IPS-15b (cell line): ENCODE measurements around the gene UST.
"Not testable (repeated sequence)": the region's sequence is repeated elsewhere in the genome, so short reads cannot be mapped to it uniquely, and the experiment has no call there.

Source experiments
- H3K27me3 ChIP-seq: one replicate; pipeline ENCODE4 v1.6.1; 2013; ENCODE audit warnings: low read length; ENCODE audit not compliant: control insufficient read depth, insufficient read depth
- H3K36me3 ChIP-seq: one replicate; pipeline ENCODE4 v1.6.1; 2013; ENCODE audit warnings: low read length; ENCODE audit not compliant: control insufficient read depth, insufficient read depth
- H3K4me1 ChIP-seq: one replicate; pipeline ENCODE4 v1.6.1; 2013; ENCODE audit warnings: mild to moderate bottlenecking, low read length; ENCODE audit not compliant: control insufficient read depth, insufficient read depth
- H3K4me3 ChIP-seq: one replicate; pipeline ENCODE4 v1.5.1; 2013; ENCODE audit warnings: low read depth, low read length
- H3K9ac ChIP-seq: one replicate; pipeline ENCODE4 v1.6.1; 2013; ENCODE audit warnings: low read depth, mild to moderate bottlenecking, low read length
- H3K9me3 ChIP-seq: one replicate; pipeline ENCODE4 v1.6.1; 2013; ENCODE audit warnings: mild to moderate bottlenecking, low read length; ENCODE audit not compliant: control insufficient read depth, insufficient read depth

UST gene

DNA sequence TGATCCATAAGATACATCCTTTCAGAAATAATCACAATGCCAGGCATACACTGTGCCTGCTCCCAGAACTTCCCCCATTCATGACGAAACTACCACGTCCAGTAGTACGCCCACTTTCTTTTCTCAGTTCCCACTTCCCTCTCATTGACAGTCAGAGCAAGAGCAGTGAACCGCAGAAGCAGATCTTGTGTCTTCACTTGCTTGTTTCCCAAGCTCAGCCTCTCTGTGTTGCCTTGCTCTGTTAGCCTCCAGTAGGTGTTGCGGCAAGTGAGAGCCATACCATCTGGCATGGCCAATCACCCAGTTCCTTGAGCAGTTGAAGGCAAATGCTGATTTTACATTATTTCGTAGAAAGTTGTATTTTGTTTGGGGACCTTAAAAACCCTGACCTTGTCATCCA is 11.7 kb downstream of the UST start:
- Histone ChIP-seq H3K36me3 (no peaks in the 10 kb centered on the region), H3K9ac (no peak overlapping the region), H3K4me3 (no peak overlapping the region), H3K9me3 (no peaks in the 10 kb centered on the region), H3K4me1 (peaks cover 21% of the 10 kb centered on the region), H3K27me3 (no peaks in the 10 kb centered on the region)

DNA sequence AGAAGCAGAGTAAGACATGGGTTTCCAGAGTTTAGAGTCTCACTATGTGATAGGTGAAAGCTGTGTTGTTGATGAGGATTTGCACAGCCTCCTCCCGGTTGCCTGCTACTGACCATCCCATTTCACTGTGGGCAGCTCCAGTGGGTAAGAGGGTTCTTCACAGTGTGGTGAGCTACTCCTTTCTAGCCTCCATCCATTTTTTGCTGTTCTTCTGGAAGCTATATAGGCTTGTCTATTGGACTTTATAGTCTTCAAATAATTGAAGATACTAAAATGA is 13.4 kb downstream of the UST start:
- Histone ChIP-seq H3K4me1 (peaks cover 21% of the 10 kb centered on the region), H3K9ac (no peak overlapping the region), H3K27me3 (no peaks in the 10 kb centered on the region), H3K4me3 (no peak overlapping the region), H3K9me3 (no peaks in the 10 kb centered on the region), H3K36me3 (no peaks in the 10 kb centered on the region)

DNA sequence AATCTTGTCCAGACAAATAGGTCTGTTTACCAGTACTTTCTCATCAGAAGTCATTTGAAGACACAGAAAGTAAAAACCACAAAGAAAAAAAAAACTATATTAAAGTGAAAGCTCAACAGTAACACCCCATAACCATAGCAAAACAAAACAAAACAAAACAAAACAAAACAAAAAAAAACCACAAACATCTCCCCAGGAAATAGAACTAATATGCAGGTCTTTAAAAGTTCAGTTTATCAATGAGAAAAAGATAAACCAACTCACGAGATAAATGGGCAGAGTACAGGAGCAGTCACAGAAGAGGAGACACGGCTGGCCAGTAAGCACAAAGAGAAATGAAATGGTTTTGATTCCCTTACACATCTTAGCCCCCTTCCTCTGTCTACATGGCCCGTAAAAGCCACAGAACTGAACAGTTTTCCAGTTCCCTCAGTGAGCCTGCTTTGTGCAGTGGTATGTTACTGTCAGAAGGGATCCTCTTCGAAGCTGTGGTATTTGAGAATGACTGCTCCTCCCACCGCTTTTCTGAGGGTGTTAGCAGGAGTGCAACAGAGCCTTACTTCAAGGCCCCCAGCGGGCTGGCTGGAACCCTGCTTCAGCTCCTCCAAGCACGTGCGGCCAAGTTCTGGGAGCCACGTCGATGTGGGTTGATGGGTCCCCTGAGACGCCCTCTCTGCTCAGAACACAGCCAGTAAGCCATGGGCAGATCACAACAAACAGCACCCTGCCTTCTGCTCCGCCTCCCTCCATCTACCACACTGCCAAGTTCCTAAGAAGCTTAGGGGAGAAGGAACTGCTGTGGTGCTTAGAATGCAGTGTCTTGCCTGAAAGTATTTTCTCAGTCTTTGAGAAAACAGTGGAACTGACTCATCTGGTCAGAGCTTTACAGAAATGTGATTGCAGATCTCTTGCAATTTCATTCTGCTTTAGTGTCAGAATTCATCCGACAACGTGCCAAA is 14.0 kb downstream of the UST start:
- no peak overlapping the region for H3K9ac ChIP-seq
- no peaks in the 10 kb centered on the region for H3K9me3 ChIP-seq
- no peaks in the 10 kb centered on the region for H3K27me3 ChIP-seq
- peaks cover 23% of the 10 kb centered on the region for H3K4me1 ChIP-seq
- H3K36me3 ChIP-seq, result no peaks in the 10 kb centered on the region
- no peak overlapping the region for H3K4me3 ChIP-seq

DNA sequence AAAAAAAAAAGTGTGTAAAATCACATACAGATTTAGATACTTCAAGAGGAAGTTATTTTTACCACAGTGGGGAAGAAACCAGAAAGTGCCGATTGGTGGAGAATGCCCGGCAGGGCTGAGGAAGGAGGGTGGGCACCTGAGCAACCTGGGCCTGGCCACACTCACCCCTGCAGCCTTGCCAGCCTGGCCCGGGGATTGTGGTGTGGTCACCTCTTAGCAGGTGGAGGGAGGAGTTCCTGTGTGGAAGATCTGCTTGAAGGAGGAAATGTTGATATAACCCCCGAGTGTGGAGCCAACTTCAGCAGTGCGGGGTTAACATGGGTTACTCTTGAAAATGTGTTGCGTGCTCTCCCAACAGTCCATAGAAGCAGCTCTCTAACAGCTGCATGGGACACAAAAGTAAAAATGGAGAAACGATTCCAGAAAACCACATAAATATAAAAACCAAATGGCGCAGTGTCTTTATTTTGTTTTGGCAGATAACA is 14.7 kb downstream of the UST start:
- no peak overlapping the region for H3K4me3 ChIP-seq
- no peaks in the 10 kb centered on the region for H3K27me3 ChIP-seq
- H3K9me3 ChIP-seq, result no peaks in the 10 kb centered on the region
- H3K9ac ChIP-seq, result no peak overlapping the region
- H3K36me3 ChIP-seq, result no peaks in the 10 kb centered on the region
- peaks cover 30% of the 10 kb centered on the region for H3K4me1 ChIP-seq

DNA sequence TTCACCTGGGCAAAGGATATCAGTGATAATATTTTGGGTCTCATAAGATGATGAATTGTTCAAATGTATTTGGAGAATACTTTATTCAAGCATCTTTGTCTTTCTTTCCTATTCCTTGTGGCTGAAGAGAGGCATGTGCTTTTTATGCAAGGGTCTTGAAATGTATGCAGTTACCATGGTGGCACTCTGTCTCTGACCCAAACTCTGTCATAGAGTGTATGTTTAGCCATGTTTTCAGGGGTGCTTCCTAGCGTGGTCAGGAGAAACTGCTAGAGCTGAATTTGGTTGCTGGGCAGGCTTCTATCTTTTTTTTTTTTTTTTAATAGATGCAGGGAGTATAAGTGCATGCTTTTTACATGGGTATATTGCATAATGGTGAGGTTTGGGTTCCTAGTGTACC is 15.4 kb downstream of the UST start:
- no peaks in the 10 kb centered on the region for H3K27me3 ChIP-seq
- no peaks in the 10 kb centered on the region for H3K36me3 ChIP-seq
- no peaks in the 10 kb centered on the region for H3K9me3 ChIP-seq
- peaks cover 36% of the 10 kb centered on the region for H3K4me1 ChIP-seq
- H3K9ac ChIP-seq, result no peak overlapping the region
- no peak overlapping the region for H3K4me3 ChIP-seq

DNA sequence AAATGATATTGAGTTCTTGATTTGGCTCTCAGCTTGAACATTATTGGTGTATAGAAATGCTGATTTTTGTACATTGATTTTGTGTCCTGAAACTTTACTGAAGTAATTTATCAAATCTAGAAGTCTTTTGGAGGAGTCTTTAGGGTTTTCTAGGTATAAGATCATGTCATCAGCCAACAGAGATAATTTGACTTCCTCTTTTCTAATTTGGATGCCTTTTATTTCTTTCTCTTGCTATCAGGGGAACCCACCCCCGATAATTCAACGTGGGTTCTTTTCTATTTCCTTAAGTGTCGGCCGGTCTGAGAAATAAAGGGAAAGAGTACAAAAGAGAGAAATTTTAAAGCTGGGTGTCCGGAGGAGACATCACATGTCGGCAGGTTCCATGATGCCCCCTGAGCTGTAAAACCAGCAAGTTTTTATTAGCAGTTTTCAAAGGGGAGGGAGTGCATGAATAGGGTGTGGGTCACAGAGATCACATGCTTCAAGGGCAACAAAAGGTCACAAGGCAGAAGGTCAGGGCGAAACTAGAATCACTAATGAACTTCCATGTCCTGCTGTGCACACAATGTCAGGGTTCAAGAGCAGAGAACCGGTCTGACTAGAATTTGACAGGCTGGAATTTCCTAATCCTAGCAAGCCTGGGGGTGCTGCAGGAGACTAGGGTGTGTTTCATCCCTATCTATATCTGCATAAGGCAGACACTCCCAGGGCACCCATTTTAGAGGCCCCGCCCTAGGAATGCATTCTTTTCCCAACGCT is 17.6 kb downstream of the UST start:
- not testable (repeated sequence) for H3K9me3 ChIP-seq, H3K36me3 ChIP-seq, H3K9ac ChIP-seq, H3K27me3 ChIP-seq, H3K4me3 ChIP-seq
- H3K4me1 ChIP-seq, result peaks cover 51% of the 10 kb centered on the region

DNA sequence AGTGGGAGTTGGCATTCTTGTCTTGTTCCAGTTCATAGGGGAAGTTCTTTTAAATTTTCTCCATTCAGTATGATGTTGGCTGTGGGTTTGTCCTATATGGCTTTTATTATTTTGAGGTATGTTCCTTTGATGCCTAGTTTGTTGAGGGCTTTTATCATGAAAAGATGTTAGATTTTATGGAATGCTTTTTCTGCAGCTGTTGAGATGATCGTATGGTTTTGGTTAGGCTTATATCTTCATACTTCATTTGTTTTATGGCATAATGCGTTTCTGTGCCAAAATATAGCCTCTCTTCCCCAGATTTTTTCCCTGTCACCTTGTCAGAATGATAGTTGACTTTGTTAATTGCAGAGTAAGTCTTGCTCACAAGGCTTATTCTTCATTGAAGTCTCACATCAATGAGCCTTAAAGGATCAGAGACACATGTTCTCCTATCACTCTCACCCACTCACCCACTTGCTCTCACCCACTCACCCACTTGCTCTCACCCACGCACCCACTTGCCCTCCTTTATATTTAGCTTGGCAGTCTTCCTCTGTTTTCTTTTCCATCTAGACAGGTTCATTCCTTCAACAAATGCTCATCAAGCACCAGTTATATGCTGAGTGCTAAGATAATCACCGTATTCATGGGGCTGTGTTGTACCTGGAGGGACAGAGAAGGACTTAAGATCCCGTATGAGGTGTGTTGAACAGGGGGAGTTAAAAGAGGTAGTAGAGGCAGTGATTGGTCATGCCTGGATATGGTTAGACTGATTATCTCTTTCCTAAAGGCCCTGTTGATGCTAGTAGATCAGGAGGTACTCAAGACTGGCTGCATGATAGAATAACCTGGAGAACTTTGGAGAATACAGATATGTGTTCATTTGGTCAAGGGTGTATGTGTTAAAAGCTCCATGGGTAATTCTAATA is 19.3 kb downstream of the UST start:
- Histone ChIP-seq H3K9ac (no peak overlapping the region), H3K36me3 (no peaks in the 10 kb centered on the region), H3K27me3 (no peaks in the 10 kb centered on the region), H3K9me3 (no peaks in the 10 kb centered on the region), H3K4me3 (no peak overlapping the region), H3K4me1 (peaks cover 49% of the 10 kb centered on the region)

DNA sequence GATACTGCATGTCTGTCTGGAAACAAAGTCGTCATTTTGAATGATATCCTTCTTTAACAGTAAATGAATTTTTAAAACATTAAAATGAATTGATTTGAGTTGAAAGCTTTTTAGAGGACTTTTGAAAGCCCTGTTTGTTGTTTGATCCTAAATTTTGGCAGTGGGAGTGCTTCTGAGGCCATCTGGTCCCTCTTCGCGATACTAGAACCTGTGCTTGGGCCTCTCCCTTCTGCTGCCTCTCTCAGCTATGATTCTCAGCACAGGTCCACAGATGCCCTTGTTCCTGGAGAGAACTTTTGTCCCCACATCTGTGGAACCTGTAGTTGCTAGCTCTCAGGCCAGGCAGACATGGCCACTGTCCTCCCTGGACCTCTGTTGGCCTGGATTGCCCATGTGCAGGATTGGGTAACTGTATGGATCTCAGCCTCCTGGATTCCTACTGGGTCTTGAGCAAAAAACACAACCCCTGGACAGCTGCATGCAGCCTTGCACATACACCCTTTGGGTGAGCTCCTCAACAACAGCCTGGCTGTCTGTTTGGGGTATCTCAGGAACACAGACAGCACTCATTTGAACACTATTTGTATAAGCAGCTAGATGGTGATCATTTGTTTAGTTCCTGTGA is 21.9 kb downstream of the UST start:
- H3K9me3 ChIP-seq, result no peaks in the 10 kb centered on the region
- no peaks in the 10 kb centered on the region for H3K36me3 ChIP-seq
- no peak overlapping the region for H3K9ac ChIP-seq
- no peaks in the 10 kb centered on the region for H3K27me3 ChIP-seq
- H3K4me1 ChIP-seq, result peaks cover 44% of the 10 kb centered on the region
- H3K4me3 ChIP-seq, result no peak overlapping the region

DNA sequence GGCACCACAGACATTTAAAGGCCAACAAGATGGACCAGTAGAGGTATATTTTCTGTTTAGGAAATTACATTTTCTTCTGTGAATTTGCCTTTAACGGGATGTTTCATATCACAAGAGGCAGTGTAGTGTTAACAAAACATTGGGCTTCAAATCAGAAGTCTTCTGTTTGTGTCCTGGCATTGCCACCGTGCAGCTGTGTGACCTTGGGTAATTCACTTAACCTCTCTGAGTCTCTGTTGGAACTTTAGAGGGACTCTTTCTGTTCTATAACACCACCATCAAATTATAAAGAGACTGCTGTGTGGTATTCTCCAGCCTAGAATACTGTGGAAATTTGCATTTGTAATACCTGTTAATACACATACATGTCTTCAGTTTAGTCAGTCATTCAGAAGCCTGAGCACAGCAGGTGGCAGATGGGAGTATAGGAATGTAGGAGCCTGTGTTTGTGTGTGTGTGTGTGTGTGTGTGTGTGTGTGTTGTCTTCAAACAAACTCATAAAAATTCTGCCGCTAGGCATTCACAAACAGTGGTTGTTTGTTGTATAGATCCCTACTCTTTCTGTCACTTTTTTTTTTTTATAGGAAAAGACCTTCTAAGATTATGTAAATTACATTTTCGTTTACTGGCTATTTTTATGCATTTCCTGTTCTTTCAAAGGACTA is 22.6 kb downstream of the UST start:
- H3K9me3 ChIP-seq, result no peaks in the 10 kb centered on the region
- peaks cover 44% of the 10 kb centered on the region for H3K4me1 ChIP-seq
- no peaks in the 10 kb centered on the region for H3K36me3 ChIP-seq
- no peak overlapping the region for H3K9ac ChIP-seq
- no peaks in the 10 kb centered on the region for H3K27me3 ChIP-seq
- H3K4me3 ChIP-seq, result no peak overlapping the region

DNA sequence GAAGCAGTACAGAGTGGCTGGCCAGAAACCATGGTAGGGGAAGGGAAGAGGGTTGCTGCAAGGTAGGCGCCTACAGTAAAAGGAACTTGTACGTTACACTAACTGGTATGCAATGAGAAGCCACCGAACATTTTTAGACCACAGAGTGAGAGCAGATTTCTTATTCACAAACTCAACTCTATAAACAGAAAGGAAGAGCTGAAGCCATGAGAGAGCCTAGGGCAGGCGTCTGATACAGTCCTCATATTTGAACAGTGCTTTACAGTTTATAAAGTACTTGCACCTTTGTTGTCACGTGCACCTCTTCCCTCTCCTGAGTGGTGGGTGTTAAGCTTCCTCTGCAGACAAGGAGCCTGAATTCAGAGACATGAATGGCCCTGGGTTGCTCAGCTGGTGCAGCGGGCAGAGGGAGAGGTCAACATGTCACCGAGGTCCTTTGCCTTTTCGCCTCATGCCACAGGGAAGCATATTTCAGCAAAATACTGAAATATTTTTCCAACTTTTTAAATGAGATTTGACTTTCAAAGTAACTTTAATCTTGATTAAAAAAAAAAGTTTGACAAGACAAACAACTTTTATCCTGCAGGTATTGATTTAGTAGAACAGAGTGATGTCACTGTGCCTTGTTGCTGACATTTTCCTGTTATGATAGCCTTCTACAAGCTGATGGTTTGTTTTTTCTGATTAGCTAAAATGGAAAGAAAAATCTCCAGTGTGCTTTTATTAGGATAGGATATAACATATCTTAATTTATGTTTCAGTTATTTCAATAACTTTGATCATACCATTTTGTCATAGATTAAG is 23.8 kb downstream of the UST start:
- Histone ChIP-seq H3K9me3 (no peaks in the 10 kb centered on the region), H3K4me3 (no peak overlapping the region), H3K4me1 (peaks cover 44% of the 10 kb centered on the region), H3K36me3 (no peaks in the 10 kb centered on the region), H3K9ac (no peak overlapping the region), H3K27me3 (no peaks in the 10 kb centered on the region)
